NCI-H2196 (cell line): ENCODE measurements around the gene CCR5AS.
"Not testable (repeated sequence)": the region's sequence is repeated elsewhere in the genome, so short reads cannot be mapped to it uniquely, and the experiment has no call there.

Source experiments
- DNase-seq: peaks from one replicate; lab custom pipeline; 2025; ENCODE audit not compliant: unreplicated experiment; lab: John Stamatoyannopoulos, UW

CCR5AS gene

GRCh38 chr3:46358466-46358865 lies 48.4 kb downstream of the CCR5AS start:
- no peak for DNase-seq

- DNase-seq = peak; percentile 7
Observed at GRCh38 chr3:46356909-46357308, 50.0 kb downstream of the CCR5AS start.

GRCh38 chr3:46356276-46356675 lies 50.6 kb downstream of the CCR5AS start:
- no peak for DNase-seq

- DNase-seq = no peak
Observed at GRCh38 chr3:46354984-46355383, 51.9 kb downstream of the CCR5AS start.

GRCh38 chr3:46354478-46354877 lies 52.4 kb downstream of the CCR5AS start:
- no peak for DNase-seq

GRCh38 chr3:46353647-46354410 lies 53.0 kb downstream of the CCR5AS start, which contains the start of gene CCR2:
TSS of gene CCR2 (plus strand) at chr3:46354111. CDS start at chr3:46357528, 3,417 bp downstream.
- no peak for DNase-seq

GRCh38 chr3:46353090-46353489 lies 53.8 kb downstream of the CCR5AS start:
- DNase-seq = no peak

GRCh38 chr3:46351646-46352045 lies 55.2 kb downstream of the CCR5AS start:
- DNase-seq = no peak

GRCh38 chr3:46350262-46350565 lies 56.7 kb downstream of the CCR5AS start:
- no peak for DNase-seq

GRCh38 chr3:46349484-46350261 lies 57.2 kb downstream of the CCR5AS start:
- DNase-seq = no peak

- DNase-seq = no peak
Observed at GRCh38 chr3:46348823-46349482, 57.9 kb downstream of the CCR5AS start.

- no peak for DNase-seq
Observed at GRCh38 chr3:46344476-46344875, 62.4 kb downstream of the CCR5AS start.

GRCh38 chr3:46338840-46339239 lies 68.0 kb downstream of the CCR5AS start:
- DNase-seq = no peak

GRCh38 chr3:46337911-46338310 lies 69.0 kb downstream of the CCR5AS start:
- no peak for DNase-seq

GRCh38 chr3:46335541-46335940 lies 71.3 kb downstream of the CCR5AS start:
- no peak for DNase-seq

GRCh38 chr3:46334741-46335478 lies 72.0 kb downstream of the CCR5AS start:
- no peak for DNase-seq

- not testable (repeated sequence) for DNase-seq
Observed at GRCh38 chr3:46330676-46331075, 76.2 kb downstream of the CCR5AS start.

- DNase-seq = no peak
Observed at GRCh38 chr3:46325645-46326300, 81.1 kb downstream of the CCR5AS start.

GRCh38 chr3:46324036-46324435 lies 82.8 kb downstream of the CCR5AS start:
- no peak for DNase-seq

- no peak for DNase-seq
Observed at GRCh38 chr3:46321461-46322104, 85.3 kb downstream of the CCR5AS start.
